ENCODE measurements around the gene OR10X1. TPM values are rescaled to one million over a fixed set of nuclear protein-coding genes. Genes with fewer than 3 reads are reported as not detected.

Gene OR10X1
- polyA plus RNA-seq, 1 of the 3 experiments (the other 2 are of a cell fraction): not detected

GRCh38 chr1:158611916-158612315, 32.2 kb upstream of the OR10X1 start:
- Histone ChIP-seq H3K27ac (ENCODE audit: low read depth in 2 of 2, low read length in 1 of 2) (no peak overlapping the region), H3K4me1 (ENCODE audit: control insufficient read depth in 1 of 2, insufficient read depth in 2 of 2, low read depth in 1 of 2, low read length in 1 of 2) (no peaks in the 10 kb centered on the region), H3K4me2 (no peak overlapping the region), H3K79me2 (ENCODE audit: insufficient read depth) (no peaks in the 10 kb centered on the region), H3K9me2 (no peaks in the 10 kb centered on the region), H3F3A (replicated peaks; ENCODE audit: insufficient read depth) (no peaks in the 10 kb centered on the region), H3K27me3 (ENCODE audit: insufficient read depth) (no peaks in the 10 kb centered on the region), H3K36me3 (replicated peaks in 1 of 2; ENCODE audit: control insufficient read depth in 1 of 2, insufficient read depth in 2 of 2, low read length in 1 of 2) (no peaks in the 10 kb centered on the region), H3K9ac (no peak overlapping the region), H3K4me3 (ENCODE audit: low read depth in 2 of 2, low read length in 1 of 2) (no peak overlapping the region), H2AFZ (ENCODE audit: low read depth) (no peak overlapping the region), H3K9me3 (no peaks in the 10 kb centered on the region), H4K20me1 (ENCODE audit: insufficient read depth) (no peaks in the 10 kb centered on the region)
- DNase-seq: no peak
- ChIA-PET CTCF (no interaction called here), POLR2A (no interaction called here)
- 3% methylated on average over 3 of the region's 3 CpGs for WGBS (ENCODE audit: low lambda C conversion rate)
- TF ChIP-seq, protein P1, sequence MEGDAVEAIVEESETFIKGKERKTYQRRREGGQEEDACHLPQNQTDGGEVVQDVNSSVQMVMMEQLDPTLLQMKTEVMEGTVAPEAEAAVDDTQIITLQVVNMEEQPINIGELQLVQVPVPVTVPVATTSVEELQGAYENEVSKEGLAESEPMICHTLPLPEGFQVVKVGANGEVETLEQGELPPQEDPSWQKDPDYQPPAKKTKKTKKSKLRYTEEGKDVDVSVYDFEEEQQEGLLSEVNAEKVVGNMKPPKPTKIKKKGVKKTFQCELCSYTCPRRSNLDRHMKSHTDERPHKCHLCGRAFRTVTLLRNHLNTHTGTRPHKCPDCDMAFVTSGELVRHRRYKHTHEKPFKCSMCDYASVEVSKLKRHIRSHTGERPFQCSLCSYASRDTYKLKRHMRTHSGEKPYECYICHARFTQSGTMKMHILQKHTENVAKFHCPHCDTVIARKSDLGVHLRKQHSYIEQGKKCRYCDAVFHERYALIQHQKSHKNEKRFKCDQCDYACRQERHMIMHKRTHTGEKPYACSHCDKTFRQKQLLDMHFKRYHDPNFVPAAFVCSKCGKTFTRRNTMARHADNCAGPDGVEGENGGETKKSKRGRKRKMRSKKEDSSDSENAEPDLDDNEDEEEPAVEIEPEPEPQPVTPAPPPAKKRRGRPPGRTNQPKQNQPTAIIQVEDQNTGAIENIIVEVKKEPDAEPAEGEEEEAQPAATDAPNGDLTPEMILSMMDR (IDR thresholded peaks at IDR 0.05): no peak
- TF ChIP-seq GABPA (IDR thresholded peaks at IDR 0.05; ENCODE audit: low read depth) (no peak), RCOR1 (IDR thresholded peaks at IDR 0.05; ENCODE audit: low read length) (no peak), TCF12 (IDR thresholded peaks at IDR 0.05) (no peak), MAX (IDR thresholded peaks at IDR 0.05; ENCODE audit: low read depth) (no peak), IRF3 (IDR thresholded peaks at IDR 0.05; ENCODE audit: low read depth, low read length) (no peak)
- TF ChIP-seq, protein P2, sequence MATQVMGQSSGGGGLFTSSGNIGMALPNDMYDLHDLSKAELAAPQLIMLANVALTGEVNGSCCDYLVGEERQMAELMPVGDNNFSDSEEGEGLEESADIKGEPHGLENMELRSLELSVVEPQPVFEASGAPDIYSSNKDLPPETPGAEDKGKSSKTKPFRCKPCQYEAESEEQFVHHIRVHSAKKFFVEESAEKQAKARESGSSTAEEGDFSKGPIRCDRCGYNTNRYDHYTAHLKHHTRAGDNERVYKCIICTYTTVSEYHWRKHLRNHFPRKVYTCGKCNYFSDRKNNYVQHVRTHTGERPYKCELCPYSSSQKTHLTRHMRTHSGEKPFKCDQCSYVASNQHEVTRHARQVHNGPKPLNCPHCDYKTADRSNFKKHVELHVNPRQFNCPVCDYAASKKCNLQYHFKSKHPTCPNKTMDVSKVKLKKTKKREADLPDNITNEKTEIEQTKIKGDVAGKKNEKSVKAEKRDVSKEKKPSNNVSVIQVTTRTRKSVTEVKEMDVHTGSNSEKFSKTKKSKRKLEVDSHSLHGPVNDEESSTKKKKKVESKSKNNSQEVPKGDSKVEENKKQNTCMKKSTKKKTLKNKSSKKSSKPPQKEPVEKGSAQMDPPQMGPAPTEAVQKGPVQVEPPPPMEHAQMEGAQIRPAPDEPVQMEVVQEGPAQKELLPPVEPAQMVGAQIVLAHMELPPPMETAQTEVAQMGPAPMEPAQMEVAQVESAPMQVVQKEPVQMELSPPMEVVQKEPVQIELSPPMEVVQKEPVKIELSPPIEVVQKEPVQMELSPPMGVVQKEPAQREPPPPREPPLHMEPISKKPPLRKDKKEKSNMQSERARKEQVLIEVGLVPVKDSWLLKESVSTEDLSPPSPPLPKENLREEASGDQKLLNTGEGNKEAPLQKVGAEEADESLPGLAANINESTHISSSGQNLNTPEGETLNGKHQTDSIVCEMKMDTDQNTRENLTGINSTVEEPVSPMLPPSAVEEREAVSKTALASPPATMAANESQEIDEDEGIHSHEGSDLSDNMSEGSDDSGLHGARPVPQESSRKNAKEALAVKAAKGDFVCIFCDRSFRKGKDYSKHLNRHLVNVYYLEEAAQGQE (IDR thresholded peaks at IDR 0.05; ENCODE audit: low read depth, low read length): no peak

GRCh38 chr1:158607296-158607695, 27.6 kb upstream of the OR10X1 start:
- no peaks in the 10 kb centered on the region for H4K20me1 ChIP-seq (ENCODE audit: insufficient read depth)
- H3K9ac ChIP-seq: no peak overlapping the region
- WGBS (ENCODE audit: low lambda C conversion rate): 0% methylated on average over 1 of the region's 1 CpG
- H3K27ac ChIP-seq (ENCODE audit: low read depth in 2 of 2, low read length in 1 of 2): no peak overlapping the region
- H2AFZ ChIP-seq (ENCODE audit: low read depth): no peak overlapping the region
- no peaks in the 10 kb centered on the region for H3K9me3 ChIP-seq
- no peaks in the 10 kb centered on the region for H3K4me1 ChIP-seq (ENCODE audit: control insufficient read depth in 1 of 2, insufficient read depth in 2 of 2, low read depth in 1 of 2, low read length in 1 of 2)
- no peaks in the 10 kb centered on the region for H3F3A ChIP-seq (replicated peaks; ENCODE audit: insufficient read depth)
- no peaks in the 10 kb centered on the region for H3K27me3 ChIP-seq (ENCODE audit: insufficient read depth)
- H3K9me2 ChIP-seq: no peaks in the 10 kb centered on the region; the same call in 1 of the 2 replicates
- TF ChIP-seq IRF3 (IDR thresholded peaks at IDR 0.05; ENCODE audit: low read depth, low read length): no peak
- H3K4me2 ChIP-seq: no peak overlapping the region
- DNase-seq: no peak
- POLR2A ChIA-PET: no interaction called here
- no peak overlapping the region for H3K4me3 ChIP-seq (ENCODE audit: low read depth in 2 of 2, low read length in 1 of 2)
- H3K79me2 ChIP-seq (ENCODE audit: insufficient read depth): no peaks in the 10 kb centered on the region
- no peaks in the 10 kb centered on the region for H3K36me3 ChIP-seq (replicated peaks in 1 of 2; ENCODE audit: control insufficient read depth in 1 of 2, insufficient read depth in 2 of 2, low read length in 1 of 2)
- CTCF ChIA-PET: no interaction called here

All from SK-N-SH (cell line).